GM21390 (cell line): ENCODE measurements around the gene PGAM5.

ENCODE experiments used
- ATAC-seq: cut with Tn5 transposase; IDR thresholded peaks from one replicate; pipeline ENCODE4 v1.9.1; 2021; ENCODE audit not compliant: unreplicated experiment

PGAM5 gene

DNA sequence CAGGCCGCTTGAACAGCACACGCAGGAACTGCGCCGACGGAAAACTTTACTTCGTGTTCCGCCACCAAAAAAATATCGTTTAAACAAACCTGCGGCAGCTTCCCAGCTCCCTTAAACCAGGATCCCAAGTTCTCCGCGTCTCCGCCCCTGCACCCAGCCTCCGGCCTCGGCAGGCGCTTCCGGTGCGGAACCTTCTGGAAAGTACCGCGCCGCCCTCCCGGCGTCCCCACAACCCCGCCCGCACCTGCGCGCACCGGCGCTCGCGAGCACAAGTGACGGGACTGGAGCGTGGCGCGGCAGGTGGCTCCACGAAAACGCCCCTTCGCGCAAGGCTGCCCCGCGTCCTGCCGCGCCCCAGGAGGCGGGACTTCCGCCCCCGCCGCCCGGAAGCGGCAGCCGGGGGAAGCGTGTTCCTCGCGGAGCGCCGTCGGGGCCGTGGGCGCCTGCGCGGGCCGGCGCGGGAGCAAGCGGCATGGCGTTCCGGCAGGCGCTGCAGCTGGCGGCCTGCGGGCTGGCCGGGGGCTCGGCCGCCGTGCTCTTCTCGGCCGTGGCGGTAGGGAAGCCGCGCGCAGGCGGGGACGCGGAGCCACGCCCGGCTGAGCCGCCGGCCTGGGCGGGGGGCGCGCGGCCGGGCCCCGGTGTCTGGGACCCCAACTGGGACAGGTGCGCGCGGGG is at the start of gene PGAM5:
TSS of gene PGAM5 (plus strand) at position 438 of the 675 bp plus-strand sequence. CDS start at position 473, 35 bp downstream.
- ATAC-seq = peak; percentile 84

DNA sequence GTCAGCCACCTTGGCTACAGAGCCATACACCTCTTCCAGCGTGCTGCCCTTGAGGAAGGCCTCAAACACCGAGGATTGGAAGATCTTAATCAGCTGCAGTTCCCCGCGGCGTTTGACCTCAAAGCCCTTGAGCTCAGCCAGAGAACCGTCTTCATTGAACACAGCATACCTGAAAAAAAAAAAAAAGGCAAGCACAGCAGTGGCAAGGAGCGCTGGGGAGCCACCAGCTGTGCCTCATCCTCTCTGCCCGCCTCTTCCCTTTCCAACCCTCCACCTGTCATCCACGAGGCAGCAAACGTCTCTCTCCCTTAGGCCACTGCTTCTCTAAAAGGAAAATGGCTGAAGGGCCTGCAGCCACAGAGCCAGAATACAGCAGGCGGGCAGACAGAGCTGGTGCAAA is 49.6 kb upstream of the PGAM5 start:
- no peak for ATAC-seq

DNA sequence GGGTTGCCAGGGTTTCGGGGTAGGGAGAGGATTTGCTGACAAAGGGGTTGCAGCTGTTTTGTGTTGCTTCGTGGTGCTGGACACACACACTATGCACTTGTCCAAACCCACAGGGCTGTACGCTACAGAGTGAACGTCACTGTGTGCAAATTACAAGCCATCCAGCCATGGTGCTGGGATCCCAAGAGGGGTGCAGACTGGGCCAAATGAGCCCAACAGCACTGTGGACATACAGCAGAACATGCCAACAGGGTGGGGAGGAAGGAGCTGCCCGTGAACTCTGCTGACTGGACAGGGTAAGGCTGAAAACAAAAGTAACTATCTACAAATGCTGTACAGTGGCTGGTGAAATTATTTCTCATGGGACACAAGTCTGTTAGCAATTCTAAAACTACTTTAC is 48.7 kb upstream of the PGAM5 start:
- no peak for ATAC-seq

DNA sequence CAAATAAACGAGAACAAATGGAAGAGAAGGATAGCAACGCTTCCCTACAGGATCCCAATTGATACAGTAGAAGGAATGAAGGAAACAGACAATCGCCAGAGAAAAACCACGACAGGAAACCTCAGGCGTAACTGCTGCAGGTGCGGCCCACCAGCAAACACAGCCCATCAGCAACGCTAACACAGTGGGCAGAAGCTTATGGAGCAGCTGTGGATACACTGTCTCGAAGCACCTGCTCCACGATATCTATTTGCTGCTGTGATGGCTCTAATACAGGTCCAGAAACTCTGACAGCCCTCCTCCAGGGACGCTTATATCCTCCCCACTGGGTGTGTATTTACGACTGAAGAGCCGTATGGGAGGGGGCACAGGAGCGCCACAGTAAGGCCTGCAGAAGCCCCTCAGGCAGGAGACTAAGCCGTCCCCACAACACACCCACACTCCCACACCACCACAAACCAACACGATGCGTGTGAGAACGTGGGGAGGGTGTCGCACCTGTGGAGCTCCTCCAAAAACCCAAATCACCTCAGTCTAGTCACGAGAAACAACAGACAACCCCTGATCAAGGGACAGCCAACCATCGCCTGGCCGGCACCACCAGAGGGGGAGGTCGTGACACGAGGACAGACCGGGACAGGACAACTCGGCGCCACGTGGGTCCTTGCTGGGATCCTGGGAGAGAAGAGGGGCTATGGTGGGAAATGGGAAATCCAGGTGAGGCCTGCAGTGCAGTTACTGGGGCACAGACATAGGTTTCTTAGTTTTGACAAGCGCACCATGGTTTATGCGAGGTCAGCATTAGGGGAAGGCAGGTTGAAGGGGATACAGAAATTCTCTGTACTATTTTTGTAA is 47.5 kb upstream of the PGAM5 start:
- no peak for ATAC-seq

DNA sequence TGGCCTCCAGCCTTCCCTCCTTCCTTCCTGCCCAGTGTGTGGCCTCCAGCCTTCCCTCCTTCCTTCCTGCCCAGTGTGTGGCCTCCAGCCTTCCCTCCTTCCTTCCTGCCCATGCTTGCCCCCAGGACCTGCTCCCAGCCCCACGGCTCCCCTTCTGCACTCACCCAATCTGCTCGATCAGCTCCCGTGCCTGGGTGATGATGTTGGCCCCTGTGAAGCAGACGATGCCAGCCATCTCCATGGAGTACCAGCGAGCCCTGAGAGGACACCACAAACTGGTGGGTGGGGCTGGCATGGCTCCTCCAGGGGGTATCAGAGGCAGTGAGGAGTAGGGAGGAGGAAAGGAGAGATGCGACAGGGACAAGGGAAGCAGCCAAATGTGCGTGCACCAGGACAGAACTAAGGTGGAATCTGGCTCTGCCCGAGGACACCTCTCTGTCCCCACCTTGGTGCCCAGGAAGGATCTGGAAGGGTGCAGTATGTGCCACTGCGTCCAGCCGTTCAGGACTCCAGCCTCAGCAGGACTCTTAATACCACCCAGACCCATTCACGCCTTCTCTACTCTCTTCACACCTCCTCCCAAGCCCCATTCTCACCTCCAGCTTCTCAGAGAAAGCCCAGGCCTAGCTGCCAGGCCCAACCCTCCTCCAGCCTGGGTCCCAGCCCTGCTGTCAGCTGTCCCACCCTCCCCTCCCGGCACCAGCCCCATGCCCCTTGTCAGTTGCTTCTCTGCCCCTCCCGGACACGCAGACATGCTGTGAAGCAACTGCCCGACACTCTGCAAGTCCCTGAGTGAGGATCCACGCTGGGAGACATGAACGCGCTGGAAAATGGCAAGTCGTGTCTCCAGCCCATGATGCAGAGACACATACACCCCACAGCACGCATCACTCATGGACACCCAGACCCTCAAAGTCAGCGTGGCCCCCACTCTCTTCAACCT is 46.2 kb upstream of the PGAM5 start:
- ATAC-seq = no peak

DNA sequence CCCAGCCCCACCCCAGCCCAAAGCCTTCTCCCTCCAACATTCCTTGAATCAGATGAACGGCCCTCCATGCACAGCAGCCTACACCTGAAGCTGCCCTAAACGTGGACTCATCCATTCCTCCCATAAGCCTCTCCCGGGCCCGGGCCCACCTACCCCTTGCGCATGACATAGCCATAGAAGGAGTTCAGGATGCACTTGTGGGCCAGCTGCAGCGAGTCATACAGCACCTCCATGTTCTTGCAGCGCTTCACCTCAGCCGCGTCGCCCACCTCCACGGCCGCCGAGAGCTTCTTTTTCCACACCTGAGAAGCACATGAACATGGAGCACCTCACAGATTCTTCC is 45.5 kb upstream of the PGAM5 start:
- ATAC-seq = no peak

DNA sequence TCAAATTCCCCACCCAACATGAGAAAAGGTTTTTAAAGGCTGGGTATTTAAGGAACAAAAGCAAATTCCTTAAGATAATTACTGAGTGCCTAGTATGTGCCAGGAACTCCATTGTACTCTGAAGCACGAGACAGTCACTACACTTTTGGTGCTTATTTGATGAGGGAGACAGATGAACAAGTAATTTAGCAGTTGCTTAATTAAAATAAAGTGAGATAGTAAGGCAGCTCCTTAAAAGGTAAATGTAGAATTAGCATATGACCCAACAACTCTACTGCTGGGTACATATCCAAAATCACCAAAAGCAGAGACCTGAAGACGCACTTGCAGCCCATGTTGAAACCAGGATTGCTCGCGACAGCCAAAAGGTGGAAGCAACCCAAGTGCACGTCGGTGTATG is 44.8 kb upstream of the PGAM5 start:
- no peak for ATAC-seq

DNA sequence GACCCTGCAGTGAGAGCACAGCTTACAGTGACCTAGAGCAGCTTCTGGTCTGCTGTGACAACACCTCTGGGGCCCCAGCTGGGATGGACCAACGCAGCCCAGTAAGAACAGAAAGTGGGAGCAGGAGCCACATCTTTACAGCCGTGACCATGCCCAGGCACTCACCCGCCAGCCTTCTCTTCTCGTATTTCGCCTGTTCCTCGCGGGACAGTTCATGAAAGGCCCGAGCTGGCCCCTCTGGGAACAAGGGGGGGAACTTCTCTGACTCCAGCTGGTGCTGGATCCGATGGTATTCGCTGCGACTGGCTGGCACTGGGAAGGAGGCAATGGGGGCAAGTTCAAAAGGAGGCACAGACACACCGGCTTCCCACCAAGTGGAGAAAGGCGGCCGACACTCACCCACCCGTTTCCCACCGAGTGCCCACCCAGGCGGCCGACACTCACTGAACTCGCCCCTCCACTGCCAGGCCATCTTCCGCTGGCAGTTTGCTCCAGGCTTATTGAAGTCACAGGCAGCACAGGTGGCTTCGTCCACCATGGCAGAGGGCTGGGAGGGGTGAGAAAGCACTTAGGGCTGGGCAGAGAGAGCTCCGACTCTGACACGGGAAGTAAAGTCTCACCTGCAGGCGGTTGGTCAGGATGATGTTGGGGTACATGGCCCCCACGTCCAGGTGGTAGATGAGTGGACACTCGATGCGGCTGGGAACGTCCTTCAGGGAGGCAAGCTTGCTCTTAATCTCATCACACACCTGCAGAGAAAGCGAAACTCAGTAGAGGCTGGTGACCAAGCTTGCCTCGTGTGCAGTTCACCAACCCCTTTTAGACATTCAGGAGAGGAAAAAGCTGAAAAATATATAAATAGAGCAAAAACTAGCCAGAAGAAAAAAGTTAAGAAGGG is 42.2 kb upstream of the PGAM5 start:
- no peak for ATAC-seq

DNA sequence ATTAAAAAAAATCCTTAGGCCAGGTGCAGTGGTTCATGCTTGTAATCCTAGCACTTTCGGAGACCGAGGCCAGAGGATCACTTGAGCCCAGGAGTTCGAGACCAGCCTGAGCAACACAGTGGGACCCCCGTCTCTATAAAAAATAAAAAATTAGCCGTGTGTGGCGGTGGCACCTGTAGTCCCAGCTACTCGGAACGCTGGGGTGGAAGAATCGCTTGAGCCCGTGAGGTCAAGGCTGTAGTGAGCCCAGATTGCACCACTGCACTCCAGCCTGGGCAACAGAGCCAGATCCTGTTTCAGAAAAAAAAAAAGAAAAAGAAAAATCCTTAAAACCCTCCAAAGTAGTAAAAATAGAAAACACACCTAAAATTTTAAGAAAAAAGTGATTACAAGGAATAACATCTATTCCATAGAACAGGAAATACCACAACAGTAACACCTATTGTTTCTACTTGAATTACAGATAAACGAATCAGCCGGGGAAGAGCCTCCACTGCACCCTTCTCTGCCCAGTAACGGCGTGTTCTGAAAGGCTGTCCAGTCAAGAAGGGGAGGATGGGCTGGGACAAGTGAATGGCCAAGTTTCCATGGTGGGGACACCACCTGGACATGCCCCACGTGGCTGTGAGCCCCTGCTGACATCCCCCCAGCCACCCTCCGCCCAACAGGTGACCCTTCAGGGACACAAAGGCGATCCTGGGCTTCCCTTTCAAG is 41.3 kb upstream of the PGAM5 start:
- no peak for ATAC-seq

DNA sequence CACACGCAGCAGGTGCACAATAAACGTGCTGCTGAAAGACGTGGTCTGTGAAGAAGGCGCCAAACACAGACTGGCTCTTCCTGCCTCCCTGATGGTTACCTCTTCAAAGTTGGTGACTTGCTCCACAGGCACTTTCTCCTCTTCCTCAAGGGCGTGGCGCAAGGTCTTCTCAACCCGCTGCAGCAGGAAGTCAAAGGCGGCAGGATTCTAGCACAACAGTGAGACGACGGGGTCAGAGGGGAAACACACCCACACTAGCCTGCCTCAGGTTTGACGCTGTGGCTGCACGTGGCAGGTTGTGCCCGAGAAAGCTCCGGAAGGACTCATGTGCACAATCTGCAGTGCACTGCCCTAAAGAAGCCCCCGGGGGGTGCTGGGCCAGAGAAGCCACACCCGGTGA is 38.5 kb upstream of the PGAM5 start:
- no peak for ATAC-seq

DNA sequence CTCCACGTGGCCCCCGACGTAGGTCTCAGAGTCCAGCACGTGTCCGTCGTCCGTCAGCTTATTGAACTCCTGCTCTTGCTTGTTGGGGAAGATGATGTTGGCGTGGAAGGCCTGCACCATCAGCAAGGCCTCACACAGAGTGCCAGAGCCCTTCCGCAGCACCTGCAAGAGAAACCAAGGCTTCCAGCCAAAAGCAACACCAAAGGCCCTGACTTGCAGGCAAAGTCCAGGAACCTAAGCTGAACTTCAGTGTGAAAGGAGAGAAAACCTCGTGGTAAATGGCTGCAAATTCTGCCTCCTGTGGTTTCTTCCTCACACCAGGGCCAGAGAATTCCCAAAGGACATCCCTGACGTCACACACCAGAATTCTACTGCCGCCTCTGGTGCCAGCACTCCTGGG is 38.0 kb upstream of the PGAM5 start:
- ATAC-seq = no peak

DNA sequence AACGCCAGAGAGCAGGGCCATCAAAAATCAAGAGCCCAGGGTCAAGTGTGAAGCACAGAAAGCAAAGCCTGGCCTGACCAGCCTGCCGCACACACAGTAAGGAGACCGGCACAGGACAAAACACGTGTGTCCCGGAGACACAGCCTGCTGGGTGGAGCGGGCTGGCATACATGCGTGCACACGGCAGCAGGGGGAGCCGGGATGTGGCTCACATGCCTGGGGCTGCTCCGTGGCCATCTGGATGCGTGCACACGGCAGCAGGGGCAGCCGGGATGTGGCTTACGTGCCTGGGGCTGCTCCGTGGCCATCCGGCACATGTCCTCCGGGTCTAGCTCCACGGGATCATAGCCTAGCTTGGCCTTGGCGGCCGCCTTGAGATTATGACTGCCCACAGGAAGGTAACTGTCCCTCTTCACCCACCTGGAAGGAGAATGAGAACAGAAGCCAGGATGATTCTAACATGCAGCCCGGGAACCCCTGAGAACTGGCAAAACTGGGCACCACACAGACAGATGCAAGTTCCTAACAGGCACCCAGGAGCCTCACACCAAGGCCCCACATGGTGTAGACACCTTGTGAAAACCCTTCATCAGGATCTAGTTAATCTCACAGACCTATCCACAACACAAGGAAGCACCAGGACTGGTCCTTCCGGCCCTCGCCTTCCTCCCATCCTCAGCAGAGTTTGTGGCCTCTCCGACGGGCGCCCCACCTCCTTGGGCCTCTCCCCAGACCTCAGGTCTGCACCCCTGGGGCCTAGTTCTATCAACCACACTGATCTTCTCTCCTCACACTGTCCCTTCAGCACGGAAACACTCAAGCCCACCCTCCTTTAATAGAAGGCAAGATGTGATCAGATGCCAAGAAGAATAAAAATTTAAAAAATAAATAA is 37.1 kb upstream of the PGAM5 start:
- ATAC-seq = no peak

DNA sequence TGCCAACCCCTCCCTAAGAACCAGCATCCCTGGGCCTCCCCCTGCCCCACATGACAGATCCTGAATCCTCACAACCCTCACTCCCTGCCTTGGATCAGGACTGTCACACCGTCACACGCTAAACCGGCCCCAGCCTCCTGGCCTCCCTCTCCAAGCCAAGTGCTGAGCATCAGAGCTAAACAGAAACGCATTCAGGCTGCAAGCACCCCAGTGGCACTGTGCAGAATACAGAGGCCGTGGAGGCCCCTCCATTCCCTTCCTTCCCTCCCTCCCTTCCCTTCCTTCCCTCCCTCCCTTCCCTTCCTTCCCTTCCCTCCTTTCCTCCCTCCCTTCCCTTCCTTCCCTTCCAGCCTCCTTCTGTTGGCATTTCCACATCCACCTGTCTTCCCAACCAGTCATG is 36.1 kb upstream of the PGAM5 start:
- ATAC-seq = no peak

DNA sequence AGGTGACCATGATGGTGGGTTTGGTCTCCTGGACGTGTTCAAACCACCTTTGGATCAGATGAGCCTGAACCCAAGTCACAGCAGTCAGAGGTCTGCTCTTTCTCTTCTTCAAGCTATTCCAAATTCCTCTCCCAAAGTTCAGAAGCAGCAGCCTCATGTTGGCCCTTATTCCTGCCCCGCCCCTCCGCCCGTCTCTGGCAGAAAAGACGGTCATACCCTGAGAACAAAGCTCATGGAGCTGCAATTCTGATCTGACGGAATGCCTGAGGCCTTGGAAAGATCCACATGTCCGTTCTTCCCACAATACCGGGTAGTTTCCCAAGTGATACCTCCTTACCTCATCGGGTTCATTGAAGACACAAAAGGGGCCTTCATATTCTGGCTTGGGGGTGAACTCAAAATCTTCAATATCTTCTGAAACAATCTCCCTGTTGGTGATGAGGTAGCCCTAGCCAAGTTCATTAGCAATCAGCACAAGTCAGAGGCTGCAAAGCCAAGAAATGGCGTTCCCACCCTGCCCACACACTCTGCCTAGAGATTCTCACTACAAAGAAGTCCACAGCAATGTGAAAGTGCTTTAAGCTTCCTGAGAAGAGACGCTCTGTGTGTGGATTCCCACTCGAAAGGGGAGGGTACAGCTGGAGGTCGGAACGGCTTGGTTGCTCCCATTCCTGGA is 34.7 kb upstream of the PGAM5 start:
- no peak for ATAC-seq

DNA sequence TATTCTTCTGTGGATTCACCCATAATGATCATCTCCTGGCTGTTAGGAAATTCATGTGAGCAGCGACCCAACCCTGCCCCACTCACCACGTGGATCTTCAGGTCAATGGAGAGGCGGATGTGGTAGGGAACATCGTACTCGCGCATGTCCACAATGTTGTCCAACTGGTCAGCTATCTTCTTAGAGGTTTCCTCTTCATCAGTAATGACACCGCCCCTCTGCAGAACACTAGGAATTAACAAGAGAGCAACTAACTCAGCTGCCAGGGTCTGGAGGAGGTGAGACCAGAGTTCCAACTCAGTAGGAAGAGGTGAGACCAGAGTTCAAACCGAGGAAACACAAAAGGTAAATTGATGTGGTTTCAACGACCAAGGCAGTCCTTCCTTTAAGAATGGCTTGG is 33.1 kb upstream of the PGAM5 start:
- no peak for ATAC-seq

DNA sequence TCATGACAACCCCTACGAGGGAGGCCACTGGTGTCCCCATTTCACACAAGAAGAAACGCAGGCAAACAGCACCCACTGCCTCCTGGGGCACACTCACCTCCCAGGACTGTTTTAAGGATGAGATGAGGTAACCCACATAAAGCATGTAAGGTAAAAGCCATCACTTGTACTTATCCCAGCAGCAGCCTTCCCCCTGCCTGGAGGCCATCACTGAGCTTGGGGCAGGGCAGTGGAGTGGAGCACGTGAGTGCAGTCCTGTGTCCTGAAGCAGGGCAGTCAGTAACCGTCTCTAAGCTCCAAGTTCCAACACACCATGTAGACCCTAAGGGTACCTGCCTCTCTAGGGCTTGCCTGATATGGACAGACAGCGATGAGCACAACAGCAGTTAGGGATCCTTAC is 25.2 kb upstream of the PGAM5 start:
- no peak for ATAC-seq

DNA sequence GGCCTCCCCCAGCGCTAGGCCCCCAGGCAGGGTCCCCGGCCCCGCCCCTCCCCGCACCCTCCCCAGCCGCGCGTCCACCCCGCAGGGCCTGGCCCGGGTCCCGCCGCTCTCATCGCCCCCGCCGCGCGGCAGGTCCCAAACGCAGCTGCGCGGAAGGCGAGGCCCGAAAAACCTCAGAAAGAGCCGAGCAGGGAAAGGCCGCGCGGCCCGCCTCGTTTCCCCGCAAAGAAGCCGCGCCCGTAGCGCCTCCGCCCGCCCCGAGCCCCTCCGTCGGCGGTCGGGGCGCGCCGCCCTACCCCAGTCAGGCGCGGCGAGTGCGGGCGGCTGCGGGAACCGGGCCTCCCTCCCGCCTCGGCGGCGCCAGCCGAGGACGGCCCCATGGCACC is 23.8 kb upstream of the PGAM5 start:
- peak; percentile 44 for ATAC-seq
